GM12864 (cell line): ENCODE data around the gene PRKAB1.
"Not testable (repeated sequence)": the region's sequence is repeated elsewhere in the genome, so short reads cannot be mapped to it uniquely, and the experiment has no call there.

ENCODE experiments used
- DNase-seq: peaks from one replicate; pipeline ENCODE4 v3.0.0-alpha.2; 2011; ENCODE audit warnings: low read depth
- H3K4me3 ChIP-seq: 2 replicates; pipeline ENCODE4 v1.5.1; 2011; ENCODE audit warnings: mild to moderate bottlenecking, low read depth, low read length, control low read depth
- CTCF ChIP-seq: IDR thresholded peaks from 2 replicates; pipeline ENCODE4 v1.5.1; 2011; ENCODE audit warnings: low read depth, mild to moderate bottlenecking, moderate library complexity, low read length, control low read depth, inconsistent platforms; ENCODE audit errors: missing control alignments

PRKAB1 gene

DNA sequence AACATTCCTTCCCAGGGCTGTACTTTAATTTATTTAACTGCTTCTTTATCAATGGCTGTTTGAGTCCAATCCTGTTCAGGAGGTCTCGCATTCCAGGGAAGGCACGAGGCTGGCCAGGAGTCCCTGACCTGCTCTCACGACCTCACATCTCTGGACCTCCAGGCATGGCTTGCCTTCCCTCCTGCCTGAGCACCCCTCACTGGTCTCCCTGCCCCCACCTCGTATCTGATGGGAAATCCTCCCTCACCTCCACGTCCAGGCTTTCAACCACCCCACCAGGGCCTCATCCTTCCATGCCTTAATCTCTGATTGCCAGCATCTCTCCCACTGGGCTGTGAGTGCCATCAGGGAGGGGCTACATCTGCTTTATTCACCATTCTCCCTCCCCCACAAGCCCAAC lies 29.0 kb downstream of the PRKAB1 start:
- DNase-seq, result no peak
- H3K4me3 ChIP-seq, result no peak overlapping the region
- no peak for TF ChIP-seq CTCF

GRCh38 chr12:119699199-119699760 lies 31.3 kb downstream of the PRKAB1 start:
- no peak overlapping the region for H3K4me3 ChIP-seq
- no peak for TF ChIP-seq CTCF
- no peak for DNase-seq

DNA sequence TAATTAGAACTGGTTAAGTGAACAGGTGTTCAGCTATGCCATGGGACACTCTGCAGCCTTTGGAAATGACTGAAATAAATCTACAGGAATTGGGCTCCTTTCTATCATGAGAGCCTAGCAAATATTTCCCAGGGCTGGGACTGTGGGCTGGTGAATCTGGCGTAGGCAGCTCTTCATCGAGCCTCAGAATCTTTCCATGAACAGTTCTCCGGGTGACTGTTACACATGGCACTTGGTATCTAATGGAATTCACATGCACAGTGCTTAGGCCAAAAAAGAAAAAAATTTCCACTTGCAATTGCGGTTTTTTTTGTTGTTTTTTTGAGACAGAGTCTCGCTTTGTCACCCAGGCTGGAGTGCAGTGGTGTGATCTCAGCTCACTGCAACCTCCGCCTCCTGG lies 32.1 kb downstream of the PRKAB1 start:
- no peak overlapping the region for H3K4me3 ChIP-seq
- no peak for TF ChIP-seq CTCF
- DNase-seq, result no peak

- no peak for DNase-seq
Measured at GRCh38 chr12:119704065-119704747, 36.3 kb downstream of the PRKAB1 start.

DNA sequence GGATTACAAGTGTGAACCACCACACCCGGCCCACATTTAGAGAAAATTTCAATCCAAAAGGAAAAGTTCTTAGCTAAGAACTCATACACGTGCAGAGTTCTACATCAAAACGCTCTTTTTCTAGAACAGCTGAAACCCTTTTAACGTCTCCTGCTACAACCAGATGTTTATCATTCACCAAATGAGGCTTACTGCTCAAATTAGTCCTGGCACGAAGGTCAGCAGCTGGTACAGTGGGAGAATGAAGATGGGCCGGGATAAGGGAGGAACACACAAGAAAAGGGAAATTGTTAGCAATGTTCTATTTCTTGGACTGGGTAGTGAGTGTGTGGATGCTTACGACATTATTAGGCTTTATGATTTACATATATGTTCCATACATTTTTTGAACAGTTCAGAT lies 37.2 kb downstream of the PRKAB1 start:
- TF ChIP-seq CTCF, result no peak
- no peak overlapping the region for H3K4me3 ChIP-seq

More at GRCh38 chr12:119704065-119704747, 36.3 kb downstream of the PRKAB1 start:
- H3K4me3 ChIP-seq, result no peak overlapping the region
- no peak for TF ChIP-seq CTCF

DNA sequence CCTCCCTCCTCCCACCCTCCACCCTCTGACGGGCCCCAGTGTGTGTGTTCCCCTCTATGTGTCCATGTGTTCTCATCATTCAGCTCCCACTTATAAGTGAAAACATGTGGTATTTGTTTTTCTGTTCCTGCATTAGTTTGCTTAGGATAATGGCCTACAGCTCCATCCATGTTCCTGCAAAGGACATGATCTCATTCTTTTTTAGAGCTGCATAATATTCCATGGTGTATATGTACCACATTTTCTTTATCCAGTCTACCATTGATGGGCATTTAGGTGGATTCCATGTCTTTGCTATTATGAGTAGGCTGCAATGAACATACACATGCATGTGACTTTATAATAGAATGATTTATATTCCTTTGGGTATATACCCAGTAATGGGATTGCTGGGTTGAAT lies 38.5 kb downstream of the PRKAB1 start:
- not testable (repeated sequence) for H3K4me3 ChIP-seq, DNase-seq

More for the DNA sequence above, 37.2 kb downstream of the PRKAB1 start:
- no peak for DNase-seq

DNA sequence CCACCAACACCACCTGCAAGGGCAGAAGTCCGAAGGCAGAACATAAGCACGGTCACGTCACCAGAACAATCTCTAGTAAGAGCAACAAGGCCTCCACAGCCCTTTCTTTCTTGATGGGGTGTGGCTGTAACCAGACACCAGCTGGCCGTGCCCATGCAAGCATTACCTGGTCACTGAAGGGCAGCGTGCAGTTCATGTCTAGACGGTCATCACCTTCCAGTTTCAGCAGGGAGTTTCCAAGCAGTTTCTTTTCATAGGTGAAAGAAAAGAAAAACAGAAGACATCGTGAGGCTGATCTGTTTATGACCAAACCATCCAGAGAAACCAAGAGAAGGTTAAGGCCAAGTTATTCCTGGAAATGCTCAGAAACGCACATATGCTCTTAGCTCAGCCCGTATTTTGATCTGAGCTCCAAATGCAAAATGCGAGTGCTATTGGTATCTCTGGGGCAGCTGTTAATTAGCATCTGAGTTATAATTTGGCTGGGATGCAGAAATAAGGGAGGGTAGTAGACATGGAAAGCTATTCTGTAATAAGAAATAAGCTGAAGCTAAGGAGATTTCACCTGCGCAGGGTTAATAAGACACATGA lies 42.5 kb downstream of the PRKAB1 start:
- no peak for TF ChIP-seq CTCF
- H3K4me3 ChIP-seq, result no peak overlapping the region
- no peak for DNase-seq
